ENCODE data around the gene GOLGA2. TPM values are rescaled to one million over a fixed set of nuclear protein-coding genes. Genes with fewer than 3 reads are reported as not detected.

GOLGA2 gene
- total and polyA plus RNA-seq, 2 of the 13 experiments (the other 11 are each of a cell fraction or from before 2014, with no cell fraction given): 45.3 to 45.8 TPM

DNA sequence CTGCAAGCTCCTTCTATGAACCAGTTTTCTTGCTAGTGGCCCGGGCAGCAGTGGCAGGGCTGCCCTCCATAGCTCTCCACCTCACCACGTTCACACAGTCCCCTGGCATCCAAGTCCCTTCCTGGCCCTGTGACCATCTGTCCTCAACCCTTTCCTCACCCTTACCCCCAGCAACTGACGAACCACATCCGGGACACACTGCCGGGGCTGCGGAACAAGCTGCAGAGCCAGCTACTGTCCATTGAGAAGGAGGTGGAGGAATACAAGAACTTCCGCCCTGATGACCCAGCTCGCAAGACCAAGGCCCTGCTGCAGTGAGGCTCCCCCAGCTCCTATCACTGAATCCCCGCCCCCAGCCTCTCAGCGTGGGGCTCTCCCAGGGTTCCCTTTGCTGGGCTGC, 53.8 kb downstream of the GOLGA2 start (continued):
- no peak for TF ChIP-seq TBX2 (CRISPR knock-in tag; IDR thresholded peaks at IDR 0.05; ENCODE audit: borderline replicate concordance)
- TF ChIP-seq MEIS2 (CRISPR knock-in tag; IDR thresholded peaks at IDR 0.05): no peak
- TF ChIP-seq, protein P1, sequence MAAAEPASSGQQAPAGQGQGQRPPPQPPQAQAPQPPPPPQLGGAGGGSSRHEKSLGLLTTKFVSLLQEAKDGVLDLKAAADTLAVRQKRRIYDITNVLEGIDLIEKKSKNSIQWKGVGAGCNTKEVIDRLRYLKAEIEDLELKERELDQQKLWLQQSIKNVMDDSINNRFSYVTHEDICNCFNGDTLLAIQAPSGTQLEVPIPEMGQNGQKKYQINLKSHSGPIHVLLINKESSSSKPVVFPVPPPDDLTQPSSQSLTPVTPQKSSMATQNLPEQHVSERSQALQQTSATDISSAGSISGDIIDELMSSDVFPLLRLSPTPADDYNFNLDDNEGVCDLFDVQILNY (CRISPR knock-in tag; conservative IDR thresholded peaks at IDR 0.05): no peak

DNA sequence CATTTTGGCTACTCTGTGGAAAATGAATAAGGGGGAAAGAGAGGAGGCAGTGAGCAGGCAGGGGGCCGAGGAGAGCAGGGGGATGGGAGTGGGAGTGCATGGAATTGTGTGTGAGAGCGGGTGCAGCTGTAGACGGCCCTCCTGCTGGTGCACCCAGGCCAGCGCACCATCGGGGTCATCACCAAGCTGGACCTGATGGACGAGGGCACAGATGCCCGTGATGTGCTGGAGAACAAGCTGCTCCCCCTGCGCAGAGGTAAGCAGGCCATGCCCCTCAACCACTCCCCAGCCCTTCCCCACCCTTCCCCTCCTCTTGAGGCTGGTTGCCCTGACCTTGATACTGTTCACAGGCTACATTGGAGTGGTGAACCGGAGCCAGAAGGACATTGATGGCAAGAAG, 56.0 kb downstream of the GOLGA2 start:
- POLR2A ChIA-PET: no interaction called here
- TF ChIP-seq FOXP1 (IDR thresholded peaks at IDR 0.05) (no peak), FOXP1 (CRISPR knock-in tag; IDR thresholded peaks at IDR 0.05) (no peak), PHF8 (CRISPR knock-in tag; IDR thresholded peaks at IDR 0.05) (no peak), MTA3 (CRISPR knock-in tag; IDR thresholded peaks at IDR 0.05) (no peak), ZNF558 (CRISPR knock-in tag; IDR thresholded peaks at IDR 0.05; ENCODE audit: borderline replicate concordance) (no peak), CBX2 (IDR thresholded peaks at IDR 0.05; ENCODE audit: low read depth, low read length) (no peak), CBX2 (CRISPR knock-in tag; IDR thresholded peaks at IDR 0.05; ENCODE audit: low read depth) (no peak), ZNF768 (CRISPR knock-in tag; IDR thresholded peaks at IDR 0.05) (no peak), ARHGAP35 (CRISPR knock-in tag; IDR thresholded peaks at IDR 0.05; ENCODE audit: borderline replicate concordance) (no peak)
- TF ChIP-seq, protein P2, sequence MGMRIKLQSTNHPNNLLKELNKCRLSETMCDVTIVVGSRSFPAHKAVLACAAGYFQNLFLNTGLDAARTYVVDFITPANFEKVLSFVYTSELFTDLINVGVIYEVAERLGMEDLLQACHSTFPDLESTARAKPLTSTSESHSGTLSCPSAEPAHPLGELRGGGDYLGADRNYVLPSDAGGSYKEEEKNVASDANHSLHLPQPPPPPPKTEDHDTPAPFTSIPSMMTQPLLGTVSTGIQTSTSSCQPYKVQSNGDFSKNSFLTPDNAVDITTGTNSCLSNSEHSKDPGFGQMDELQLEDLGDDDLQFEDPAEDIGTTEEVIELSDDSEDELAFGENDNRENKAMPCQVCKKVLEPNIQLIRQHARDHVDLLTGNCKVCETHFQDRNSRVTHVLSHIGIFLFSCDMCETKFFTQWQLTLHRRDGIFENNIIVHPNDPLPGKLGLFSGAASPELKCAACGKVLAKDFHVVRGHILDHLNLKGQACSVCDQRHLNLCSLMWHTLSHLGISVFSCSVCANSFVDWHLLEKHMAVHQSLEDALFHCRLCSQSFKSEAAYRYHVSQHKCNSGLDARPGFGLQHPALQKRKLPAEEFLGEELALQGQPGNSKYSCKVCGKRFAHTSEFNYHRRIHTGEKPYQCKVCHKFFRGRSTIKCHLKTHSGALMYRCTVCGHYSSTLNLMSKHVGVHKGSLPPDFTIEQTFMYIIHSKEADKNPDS (CRISPR knock-in tag; IDR thresholded peaks at IDR 0.05): no peak
- TF ChIP-seq, protein P3, sequence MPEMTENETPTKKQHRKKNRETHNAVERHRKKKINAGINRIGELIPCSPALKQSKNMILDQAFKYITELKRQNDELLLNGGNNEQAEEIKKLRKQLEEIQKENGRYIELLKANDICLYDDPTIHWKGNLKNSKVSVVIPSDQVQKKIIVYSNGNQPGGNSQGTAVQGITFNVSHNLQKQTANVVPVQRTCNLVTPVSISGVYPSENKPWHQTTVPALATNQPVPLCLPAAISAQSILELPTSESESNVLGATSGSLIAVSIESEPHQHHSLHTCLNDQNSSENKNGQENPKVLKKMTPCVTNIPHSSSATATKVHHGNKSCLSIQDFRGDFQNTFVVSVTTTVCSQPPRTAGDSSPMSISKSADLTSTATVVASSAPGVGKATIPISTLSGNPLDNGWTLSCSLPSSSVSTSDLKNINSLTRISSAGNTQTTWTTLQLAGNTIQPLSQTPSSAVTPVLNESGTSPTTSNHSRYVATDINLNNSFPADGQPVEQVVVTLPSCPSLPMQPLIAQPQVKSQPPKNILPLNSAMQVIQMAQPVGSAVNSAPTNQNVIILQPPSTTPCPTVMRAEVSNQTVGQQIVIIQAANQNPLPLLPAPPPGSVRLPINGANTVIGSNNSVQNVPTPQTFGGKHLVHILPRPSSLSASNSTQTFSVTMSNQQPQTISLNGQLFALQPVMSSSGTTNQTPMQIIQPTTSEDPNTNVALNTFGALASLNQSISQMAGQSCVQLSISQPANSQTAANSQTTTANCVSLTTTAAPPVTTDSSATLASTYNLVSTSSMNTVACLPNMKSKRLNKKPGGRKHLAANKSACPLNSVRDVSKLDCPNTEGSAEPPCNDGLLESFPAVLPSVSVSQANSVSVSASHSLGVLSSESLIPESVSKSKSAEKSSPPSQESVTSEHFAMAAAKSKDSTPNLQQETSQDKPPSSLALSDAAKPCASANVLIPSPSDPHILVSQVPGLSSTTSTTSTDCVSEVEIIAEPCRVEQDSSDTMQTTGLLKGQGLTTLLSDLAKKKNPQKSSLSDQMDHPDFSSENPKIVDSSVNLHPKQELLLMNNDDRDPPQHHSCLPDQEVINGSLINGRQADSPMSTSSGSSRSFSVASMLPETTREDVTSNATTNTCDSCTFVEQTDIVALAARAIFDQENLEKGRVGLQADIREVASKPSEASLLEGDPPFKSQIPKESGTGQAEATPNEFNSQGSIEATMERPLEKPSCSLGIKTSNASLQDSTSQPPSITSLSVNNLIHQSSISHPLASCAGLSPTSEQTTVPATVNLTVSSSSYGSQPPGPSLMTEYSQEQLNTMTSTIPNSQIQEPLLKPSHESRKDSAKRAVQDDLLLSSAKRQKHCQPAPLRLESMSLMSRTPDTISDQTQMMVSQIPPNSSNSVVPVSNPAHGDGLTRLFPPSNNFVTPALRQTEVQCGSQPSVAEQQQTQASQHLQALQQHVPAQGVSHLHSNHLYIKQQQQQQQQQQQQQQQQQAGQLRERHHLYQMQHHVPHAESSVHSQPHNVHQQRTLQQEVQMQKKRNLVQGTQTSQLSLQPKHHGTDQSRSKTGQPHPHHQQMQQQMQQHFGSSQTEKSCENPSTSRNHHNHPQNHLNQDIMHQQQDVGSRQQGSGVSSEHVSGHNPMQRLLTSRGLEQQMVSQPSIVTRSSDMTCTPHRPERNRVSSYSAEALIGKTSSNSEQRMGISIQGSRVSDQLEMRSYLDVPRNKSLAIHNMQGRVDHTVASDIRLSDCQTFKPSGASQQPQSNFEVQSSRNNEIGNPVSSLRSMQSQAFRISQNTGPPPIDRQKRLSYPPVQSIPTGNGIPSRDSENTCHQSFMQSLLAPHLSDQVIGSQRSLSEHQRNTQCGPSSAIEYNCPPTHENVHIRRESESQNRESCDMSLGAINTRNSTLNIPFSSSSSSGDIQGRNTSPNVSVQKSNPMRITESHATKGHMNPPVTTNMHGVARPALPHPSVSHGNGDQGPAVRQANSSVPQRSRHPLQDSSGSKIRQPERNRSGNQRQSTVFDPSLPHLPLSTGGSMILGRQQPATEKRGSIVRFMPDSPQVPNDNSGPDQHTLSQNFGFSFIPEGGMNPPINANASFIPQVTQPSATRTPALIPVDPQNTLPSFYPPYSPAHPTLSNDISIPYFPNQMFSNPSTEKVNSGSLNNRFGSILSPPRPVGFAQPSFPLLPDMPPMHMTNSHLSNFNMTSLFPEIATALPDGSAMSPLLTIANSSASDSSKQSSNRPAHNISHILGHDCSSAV (CRISPR knock-in tag; IDR thresholded peaks at IDR 0.05; ENCODE audit: borderline replicate concordance): no peak

More for the DNA sequence above, 56.0 kb downstream of the GOLGA2 start:
- Histone ChIP-seq H3K9me3 (ENCODE audit: low read length) (no peaks in the 10 kb centered on the region), H3K4me2 (ENCODE audit: low read depth, low read length) (no peak overlapping the region), H3K36me3 (replicated peaks in 1 of 2; ENCODE audit: control insufficient read depth in 1 of 2, insufficient read depth in 2 of 2, low read length in 2 of 2) (no peaks in the 10 kb centered on the region), H3K27me3 (ENCODE audit: control insufficient read depth in 1 of 2, insufficient read depth in 2 of 2, low read length in 2 of 2) (peaks cover 0 to 17% of the 10 kb centered on the region in 2 experiments; a peak in 4 of 5 replicates), H3K4me1 (ENCODE audit: insufficient read depth, low read length) (peaks cover 43% of the 10 kb centered on the region), H4K20me1 (ENCODE audit: insufficient read depth, low read length) (no peaks in the 10 kb centered on the region), H3K79me2 (ENCODE audit: insufficient read depth, low read length) (no peaks in the 10 kb centered on the region), H3K4me3 (replicated peaks in 1 of 3; ENCODE audit: insufficient read depth in 1 of 3, low read depth in 2 of 3, low read length in 3 of 3) (no peak overlapping the region), H3K9ac (ENCODE audit: insufficient read depth, low read depth, low read length) (no peak overlapping the region), H2AFZ (ENCODE audit: low read length) (no peak overlapping the region), H3K27ac (ENCODE audit: extremely low read length, insufficient read depth, low read length) (no peak overlapping the region)
- CTCF ChIA-PET (ENCODE audit: low intra/inter-chr PET ratio, low total read pairs): no interaction called here
- no TSS peak for BruUV-seq (replicated peaks)
- intact Hi-C loops (cut with micrococcal nuclease; ENCODE audit: unreplicated experiment) (no loop called here), in situ Hi-C loops (cut with HindIII; ENCODE audit: extremely low pct_ligation_motif_present, low pct_unique_long_range_greater_than_20kb) (no loop called here)
- DNase-seq (ENCODE audit: low spot score) (no peak), FAIRE-seq (no peak), ATAC-seq (0 out of 3 replicates have a peak, but pooled peaks have one; percentile 10)
- WGBS (ENCODE audit: low lambda C conversion rate): 56% methylated on average over 6 of the region's 9 CpGs

All from HepG2 (cell line).